RWPE2 (cell line): ENCODE results near the gene RCOR1.

ENCODE experiments used
- ATAC-seq: fragments of 200-7000 bp; cut with Tn5 transposase; 3 replicates; pipeline ENCODE4 v1.9.1; 2021; ENCODE audit warnings: low read depth
- DNase-seq: peaks from one replicate; pipeline ENCODE4 v3.0.0-alpha.2; 2020; ENCODE audit warnings: low spot score
- H3K27ac ChIP-seq: fragments of 450-650 bp; 2 replicates; pipeline ENCODE4 v1.5.1; 2017; ENCODE audit warnings: mild to moderate bottlenecking; ENCODE audit not compliant: poor library complexity, severe bottlenecking
- H3K27me3 ChIP-seq: fragments of 250-450 bp; sonication (Bioruptor Pico); 2 replicates; pipeline ENCODE4 v1.5.1; 2021; ENCODE audit warnings: mild to moderate bottlenecking, moderate library complexity; ENCODE audit not compliant: insufficient read depth, poor library complexity, severe bottlenecking
- H3K36me3 ChIP-seq: fragments of 250-450 bp; sonication (Bioruptor Pico); 2 replicates; pipeline ENCODE4 v1.5.1; 2020; ENCODE audit warnings: low read depth, mild to moderate bottlenecking, moderate library complexity
- H3K4me1 ChIP-seq: fragments of 250-450 bp; sonication (Bioruptor Pico); 2 replicates; pipeline ENCODE4 v1.5.1; 2021; ENCODE audit warnings: mild to moderate bottlenecking, moderate library complexity; ENCODE audit not compliant: insufficient read depth, poor library complexity, severe bottlenecking
- H3K4me3 ChIP-seq: fragments of 250-450 bp; sonication (Bioruptor Pico); 2 replicates; pipeline ENCODE4 v1.5.1; 2021; ENCODE audit warnings: mild to moderate bottlenecking, moderate library complexity; ENCODE audit not compliant: severe bottlenecking
- H3K9me3 ChIP-seq: fragments of 250-450 bp; sonication (Bioruptor Pico); 2 replicates; pipeline ENCODE4 v1.5.1; 2021; ENCODE audit warnings: mild to moderate bottlenecking, moderate library complexity; ENCODE audit not compliant: severe bottlenecking
- TF ChIP-seq, protein P1 (sequence below): fragments of 450-650 bp; IDR thresholded peaks from one replicate; pipeline ENCODE4 v1.5.1; 2017; ENCODE audit warnings: mild to moderate bottlenecking, moderate library complexity; ENCODE audit not compliant: poor library complexity, severe bottlenecking

RCOR1 gene

DNA sequence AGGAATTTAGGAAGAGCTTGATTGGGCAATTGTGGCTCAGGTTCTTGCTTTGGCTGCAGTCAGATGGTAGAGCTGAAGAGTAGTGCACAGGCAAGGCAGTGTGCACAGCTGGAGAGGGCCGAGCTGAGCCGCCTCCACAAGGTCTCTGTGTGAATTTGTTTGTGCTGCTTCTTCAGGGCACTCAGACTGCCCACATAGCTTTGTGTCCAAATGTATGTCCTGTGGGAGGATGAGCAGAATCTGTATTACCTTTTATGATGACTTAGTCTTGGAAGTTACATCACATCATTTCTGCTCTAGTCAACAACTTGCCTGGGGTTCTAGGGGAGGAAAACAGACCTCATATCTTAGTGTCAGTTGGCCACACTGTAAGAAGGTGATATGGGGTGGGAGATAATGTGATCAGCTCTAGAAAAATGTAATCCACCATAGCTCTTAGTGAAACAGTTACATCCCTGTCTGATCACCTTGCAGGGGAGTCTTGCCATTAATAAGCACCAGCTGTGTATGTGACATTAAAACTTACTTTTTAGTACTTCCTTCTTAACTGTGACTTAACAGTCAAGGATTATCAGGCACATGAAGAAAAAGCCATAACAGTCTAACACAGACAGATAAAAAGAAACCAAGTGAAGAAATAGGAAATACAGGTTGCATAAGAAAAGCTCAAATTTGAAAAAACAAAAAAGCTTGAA is 53.4 kb downstream of the RCOR1 start:
- Histone ChIP-seq H3K4me1 (peaks cover 9% of the 10 kb centered on the region), H3K4me3 (no peak overlapping the region), H3K27me3 (no peaks in the 10 kb centered on the region), H3K36me3 (no peaks in the 10 kb centered on the region; the same call in 1 of the 2 replicates), H3K27ac (no peak overlapping the region), H3K9me3 (no peaks in the 10 kb centered on the region)
- ATAC-seq: 0 out of 3 replicates have a peak, but pooled peaks have one; percentile 18
- no peak for DNase-seq
- TF ChIP-seq, protein P1, sequence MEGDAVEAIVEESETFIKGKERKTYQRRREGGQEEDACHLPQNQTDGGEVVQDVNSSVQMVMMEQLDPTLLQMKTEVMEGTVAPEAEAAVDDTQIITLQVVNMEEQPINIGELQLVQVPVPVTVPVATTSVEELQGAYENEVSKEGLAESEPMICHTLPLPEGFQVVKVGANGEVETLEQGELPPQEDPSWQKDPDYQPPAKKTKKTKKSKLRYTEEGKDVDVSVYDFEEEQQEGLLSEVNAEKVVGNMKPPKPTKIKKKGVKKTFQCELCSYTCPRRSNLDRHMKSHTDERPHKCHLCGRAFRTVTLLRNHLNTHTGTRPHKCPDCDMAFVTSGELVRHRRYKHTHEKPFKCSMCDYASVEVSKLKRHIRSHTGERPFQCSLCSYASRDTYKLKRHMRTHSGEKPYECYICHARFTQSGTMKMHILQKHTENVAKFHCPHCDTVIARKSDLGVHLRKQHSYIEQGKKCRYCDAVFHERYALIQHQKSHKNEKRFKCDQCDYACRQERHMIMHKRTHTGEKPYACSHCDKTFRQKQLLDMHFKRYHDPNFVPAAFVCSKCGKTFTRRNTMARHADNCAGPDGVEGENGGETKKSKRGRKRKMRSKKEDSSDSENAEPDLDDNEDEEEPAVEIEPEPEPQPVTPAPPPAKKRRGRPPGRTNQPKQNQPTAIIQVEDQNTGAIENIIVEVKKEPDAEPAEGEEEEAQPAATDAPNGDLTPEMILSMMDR: no peak

DNA sequence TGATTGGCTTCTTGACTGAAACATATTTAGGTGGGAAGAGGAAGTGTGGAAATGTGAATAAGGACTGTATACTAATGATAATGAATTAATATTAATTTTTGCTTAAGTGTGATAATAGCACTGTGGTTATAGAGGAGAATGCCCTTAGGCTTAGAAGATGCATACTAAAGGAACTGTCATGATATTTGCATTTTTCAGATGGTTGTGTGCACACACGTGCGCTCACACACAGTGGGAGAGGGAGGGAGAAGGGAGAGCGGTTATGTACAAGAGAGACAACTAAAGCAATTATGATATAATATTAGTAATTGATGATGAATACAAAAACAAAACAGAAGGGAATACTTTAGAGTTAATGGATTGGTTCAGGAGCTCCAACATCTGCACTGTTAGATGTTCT is 54.2 kb downstream of the RCOR1 start:
- DNase-seq (no peak), ATAC-seq (no peak)
- no peaks in the 10 kb centered on the region for H3K9me3 ChIP-seq
- H3K27me3 ChIP-seq: no peaks in the 10 kb centered on the region
- no peaks in the 10 kb centered on the region; the same call in 1 of the 2 replicates for H3K36me3 ChIP-seq
- H3K27ac ChIP-seq: no peak overlapping the region
- H3K4me3 ChIP-seq: no peak overlapping the region
- TF ChIP-seq, protein P1: no peak
- H3K4me1 ChIP-seq: peaks cover 11% of the 10 kb centered on the region

DNA sequence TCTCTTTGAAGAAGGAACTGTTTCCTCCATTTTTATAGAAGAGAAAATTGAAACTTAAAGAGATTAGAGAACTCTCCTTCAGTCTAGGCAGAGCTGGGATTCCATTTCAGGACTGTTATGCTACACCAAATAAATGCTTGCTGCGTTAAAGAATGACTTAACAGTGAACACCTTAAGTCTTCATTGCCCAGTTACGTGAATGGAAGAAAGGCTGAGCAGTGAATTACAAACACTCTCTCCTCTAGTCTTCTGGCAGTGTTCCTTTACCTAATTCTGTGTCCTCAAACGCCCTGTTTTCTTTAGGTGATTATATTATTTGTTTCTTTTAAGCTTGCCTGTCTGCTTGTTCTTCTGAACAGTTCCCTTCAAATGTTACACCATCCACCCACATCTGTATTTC is 59.7 kb downstream of the RCOR1 start:
- H3K27me3 ChIP-seq: no peaks in the 10 kb centered on the region
- no peaks in the 10 kb centered on the region; the same call in 1 of the 2 replicates for H3K36me3 ChIP-seq
- TF ChIP-seq, protein P1: no peak
- no peak overlapping the region for H3K4me3 ChIP-seq
- DNase-seq: no peak
- no peak overlapping the region for H3K27ac ChIP-seq
- peaks cover 2% of the 10 kb centered on the region for H3K9me3 ChIP-seq
- no peak for ATAC-seq
- H3K4me1 ChIP-seq: peaks cover 32% of the 10 kb centered on the region

DNA sequence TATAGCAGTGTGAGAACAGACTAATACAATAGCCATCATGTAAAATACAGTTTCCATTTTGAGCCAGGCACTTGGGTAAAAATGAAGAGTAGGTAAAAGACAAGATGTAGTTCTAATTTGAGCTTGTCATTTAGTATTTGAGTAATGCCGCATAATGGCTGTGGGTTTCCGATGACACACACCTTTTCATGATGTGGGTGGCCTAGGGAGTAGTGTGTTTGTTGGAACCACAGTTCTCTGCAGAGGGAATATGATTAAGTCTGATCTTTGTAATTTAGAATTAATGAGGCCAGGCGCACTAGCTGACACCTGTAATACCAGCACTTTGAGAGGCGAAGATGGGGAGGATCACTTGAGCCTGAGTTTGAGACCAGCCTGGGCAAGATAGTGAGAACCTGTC is 61.8 kb downstream of the RCOR1 start:
- Histone ChIP-seq H3K27me3 (no peaks in the 10 kb centered on the region), H3K4me3 (no peak overlapping the region), H3K4me1 (peaks cover 39% of the 10 kb centered on the region), H3K27ac (peak overlapping the region; percentile 82), H3K36me3 (no peaks in the 10 kb centered on the region), H3K9me3 (peaks cover 2% of the 10 kb centered on the region)
- ATAC-seq (peak; percentile 48), DNase-seq (no peak)
- TF ChIP-seq, protein P1: no peak

DNA sequence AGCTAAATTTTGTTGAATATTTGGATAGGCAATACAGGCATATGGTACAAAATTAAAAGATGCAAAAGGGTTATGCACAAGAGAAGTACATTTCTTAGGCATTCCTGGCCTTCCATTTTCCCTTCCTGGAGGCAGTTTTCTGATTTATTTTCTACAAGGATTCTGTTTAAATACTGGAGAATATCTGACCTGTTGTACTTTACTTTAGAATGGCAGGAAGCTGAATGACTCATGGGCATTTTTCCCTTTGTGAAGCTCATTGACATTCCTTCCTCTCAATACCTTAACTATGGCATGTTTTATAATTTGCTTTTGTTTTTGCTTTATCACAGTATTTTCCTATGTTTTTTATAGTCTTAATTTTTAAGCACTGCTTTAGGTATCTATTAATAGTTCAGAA is 62.7 kb downstream of the RCOR1 start:
- H3K27ac ChIP-seq: peak overlapping the region; percentile 82
- DNase-seq: no peak
- no peaks in the 10 kb centered on the region for H3K27me3 ChIP-seq
- H3K4me3 ChIP-seq: no peak overlapping the region
- peak; percentile 88 for ATAC-seq
- peaks cover 47% of the 10 kb centered on the region for H3K4me1 ChIP-seq
- TF ChIP-seq, protein P1: no peak
- H3K9me3 ChIP-seq: peaks cover 2% of the 10 kb centered on the region
- no peaks in the 10 kb centered on the region for H3K36me3 ChIP-seq
